Ammon's horn (tissue), 1 donor: ENCODE results near the gene LENG8.
"Not testable (repeated sequence)": the region's sequence is repeated elsewhere in the genome, so short reads cannot be mapped to it uniquely, and the experiment has no call there.

Experiments
- DNase-seq: peaks from one replicate; pipeline ENCODE4 v3.0.0-alpha.2; 2016; ENCODE audit warnings: low spot score

LENG8 gene

GRCh38 chr19:54462047-54462654 lies 13.2 kb downstream of the LENG8 start:
- DNase-seq, result no peak

GRCh38 chr19:54462655-54463530 lies 13.9 kb downstream of the LENG8 start:
- peak; percentile 63 for DNase-seq

GRCh38 chr19:54463531-54464043 lies 14.6 kb downstream of the LENG8 start, which contains the start of gene LENG9:
TSS of gene LENG9 (minus strand) at chr19:54463778. CDS start at chr19:54463526, 252 bp downstream.
- DNase-seq, result peak; percentile 97

- DNase-seq, result peak; percentile 73
These were observed 15.1 kb downstream of the LENG8 start for GRCh38 chr19:54464044-54464629.

- peak; percentile 91 for DNase-seq
These were observed 15.8 kb downstream of the LENG8 start for GRCh38 chr19:54464630-54465425.

- DNase-seq, result no peak
These were observed 16.6 kb downstream of the LENG8 start for GRCh38 chr19:54465426-54466109.

- not testable (repeated sequence) for DNase-seq
These were observed 17.1 kb downstream of the LENG8 start for GRCh38 chr19:54466110-54466480.

GRCh38 chr19:54469496-54469934 lies 20.5 kb downstream of the LENG8 start:
- no peak for DNase-seq

GRCh38 chr19:54470276-54470887 lies 21.4 kb downstream of the LENG8 start:
- DNase-seq, result no peak

GRCh38 chr19:54470991-54471782 lies 22.2 kb downstream of the LENG8 start:
- DNase-seq, result peak; percentile 61

- DNase-seq, result no peak
These were observed 24.3 kb downstream of the LENG8 start, which contains the start of gene CDC42EP5 for GRCh38 chr19:54473071-54473891. TSS of gene CDC42EP5 (minus strand) at chr19:54473296. CDS start at chr19:54465547, 7,749 bp downstream.

- no peak for DNase-seq
These were observed 24.9 kb downstream of the LENG8 start for GRCh38 chr19:54473892-54474372.

- DNase-seq, result no peak
These were observed 26.7 kb downstream of the LENG8 start for GRCh38 chr19:54475706-54476105.

- no peak for DNase-seq
These were observed 28.7 kb downstream of the LENG8 start for GRCh38 chr19:54477650-54478049.

- peak; percentile 69 for DNase-seq
These were observed 29.8 kb downstream of the LENG8 start for GRCh38 chr19:54478677-54479266.

- DNase-seq, result no peak
These were observed 31.1 kb downstream of the LENG8 start for GRCh38 chr19:54480051-54480450.

- peak; percentile 71 for DNase-seq
These were observed 32.4 kb downstream of the LENG8 start for GRCh38 chr19:54481326-54481930.

GRCh38 chr19:54482889-54483288 lies 33.9 kb downstream of the LENG8 start:
- no peak for DNase-seq
